HepG2 (cell line): ENCODE results near the gene IL24. TPM values are rescaled to one million over a fixed set of nuclear protein-coding genes. Genes with fewer than 3 reads are reported as not detected.

Source experiments
- ATAC-seq: fragments of 200-7000 bp; cut with Tn5 transposase; 3 replicates; pipeline ENCODE4 v1.9.1; 2020; ENCODE audit warnings: mild to moderate bottlenecking, moderate library complexity
- BruUV-seq: library from RNA; stranded (reverse); fragments of 400-500 nt; replicated peaks from 2 replicates; lab custom pipeline; 2021; lab: Mats Ljungman, UMichigan
- CTCF ChIA-PET: fragments of 300-600 bp; formaldehyde crosslinking; extraction: SDS; loops from one replicate; lab custom pipeline; 2021; ENCODE audit warnings: low total read pairs, inconsistent platforms, low intra/inter-chr PET ratio; lab: Yijun Ruan, JAX
- POLR2A ChIA-PET: fragments of 350-600 bp; sonication (Branson Sonifier 250); formaldehyde crosslinking; loops from one replicate; lab custom pipeline; 2020; ENCODE audit warnings: antibody characterized with exemption, inconsistent platforms; lab: Yijun Ruan, JAX
- DNase-seq: peaks from one replicate; pipeline ENCODE4 v3.0.0-alpha.2; 2015; ENCODE audit warnings: low spot score
- FAIRE-seq: peaks from 3 replicates; lab custom pipeline; 2011; peaks lifted over from hg19 to GRCh38; lab: Jason Lieb, UNC
- H2AFZ ChIP-seq: one replicate; pipeline ENCODE4 v1.6.1; 2011; ENCODE audit warnings: low read length, inconsistent platforms
- H3K27ac ChIP-seq: fragments of 300-600 bp; 3 replicates; pipeline ENCODE4 v1.8.0; 2011; ENCODE audit warnings: mixed run types, mild to moderate bottlenecking, mixed read lengths, low read length, inconsistent platforms; ENCODE audit not compliant: insufficient read depth; ENCODE audit errors: extremely low read length
- H3K27me3 ChIP-seq, 2 experiments: fragments of 200-600 bp in 1 of 2; 2 replicates in 1 of 2; 3 replicates in 1 of 2; pipeline versions ENCODE4 v1.6.0 to v1.8.0; 2011; ENCODE audit warnings: low read length in 2 of 2, mild to moderate bottlenecking in 2 of 2, moderate library complexity in 2 of 2, inconsistent platforms in 1 of 2; ENCODE audit not compliant: insufficient read depth in 2 of 2, control insufficient read depth in 1 of 2
- H3K36me3 ChIP-seq, 2 experiments: fragments of 200-600 bp in 1 of 2; replicated peaks in 1 of 2; 2 replicates in 1 of 2; 3 replicates in 1 of 2; pipeline versions ENCODE4 v1.5.1 to v1.8.0; 2011; ENCODE audit warnings: low read length in 2 of 2, inconsistent platforms in 1 of 2; ENCODE audit not compliant: insufficient read depth in 2 of 2, control insufficient read depth in 1 of 2
- H3K4me1 ChIP-seq: 2 replicates; pipeline ENCODE4 v1.5.1; 2012; ENCODE audit warnings: low read length, inconsistent platforms; ENCODE audit not compliant: insufficient read depth
- H3K4me2 ChIP-seq: 2 replicates; pipeline ENCODE4 v1.6.0; 2011; ENCODE audit warnings: low read depth, low read length, inconsistent platforms
- H3K4me3 ChIP-seq, 3 experiments: fragments of 200-600 bp in 1 of 3; sonication (generic), shearing (Covaris generic) in 1 of 3; replicated peaks in 1 of 3; 2 replicates each; pipeline ENCODE4 v1.5.1; 2011 to 2016; ENCODE audit warnings: low read length in 3 of 3, inconsistent platforms in 2 of 3, low read depth in 2 of 3, mild to moderate bottlenecking in 2 of 3, control low read depth in 1 of 3, mixed read lengths in 1 of 3; ENCODE audit not compliant: insufficient read depth in 1 of 3
- H3K79me2 ChIP-seq: one replicate; pipeline ENCODE4 v1.6.1; 2011; ENCODE audit warnings: low read length, inconsistent platforms; ENCODE audit not compliant: insufficient read depth
- H3K9ac ChIP-seq: 2 replicates; pipeline ENCODE4 v1.6.0; 2011; ENCODE audit warnings: mild to moderate bottlenecking, low read depth, low read length, inconsistent platforms; ENCODE audit not compliant: insufficient read depth
- H3K9me3 ChIP-seq: 2 replicates; pipeline ENCODE4 v1.5.1; 2012; ENCODE audit warnings: mild to moderate bottlenecking, low read length
- H4K20me1 ChIP-seq: 2 replicates; pipeline ENCODE4 v1.6.0; 2011; ENCODE audit warnings: inconsistent platforms, mild to moderate bottlenecking, low read length, moderate library complexity; ENCODE audit not compliant: insufficient read depth
- BRCA1 ChIP-seq: sonication (generic); formaldehyde crosslinking; IDR thresholded peaks from 2 replicates; pipeline ENCODE4 v1.4.0; 2020; ENCODE audit warnings: missing genetic modification reagents
- CBFB ChIP-seq: sonication (generic); formaldehyde crosslinking; IDR thresholded peaks from 2 replicates; pipeline ENCODE4 v1.4.0; 2020; ENCODE audit warnings: missing genetic modification reagents
- DNMT1 ChIP-seq: sonication (generic); formaldehyde crosslinking; IDR thresholded peaks from 2 replicates; pipeline ENCODE4 v1.5.1; 2020; ENCODE audit warnings: mild to moderate bottlenecking, missing genetic modification reagents
- FOXP4 ChIP-seq: sonication (generic); formaldehyde crosslinking; IDR thresholded peaks from 2 replicates; pipeline ENCODE4 v1.4.0; 2020; ENCODE audit warnings: missing genetic modification reagents
- HNRNPH1 ChIP-seq: fragments of 200-400 bp; formaldehyde crosslinking; optimal IDR thresholded peaks from 2 replicates; pipeline ENCODE3; 2017; ENCODE audit warnings: mild to moderate bottlenecking, low read depth, low read length
- JDP2 ChIP-seq: sonication (generic); formaldehyde crosslinking; IDR thresholded peaks from 2 replicates; pipeline ENCODE4 v1.8.1; 2022; ENCODE audit warnings: missing genetic modification reagents, borderline replicate concordance
- MTA3 ChIP-seq: sonication (generic); formaldehyde crosslinking; IDR thresholded peaks from 2 replicates; pipeline ENCODE4 v1.4.0; 2020; ENCODE audit warnings: missing genetic modification reagents
- MYPOP ChIP-seq: sonication (generic); formaldehyde crosslinking; IDR thresholded peaks from 2 replicates; pipeline ENCODE4 v1.8.1; 2023; ENCODE audit warnings: mild to moderate bottlenecking, moderate library complexity, missing genetic modification reagents
- PHF20 ChIP-seq: sonication (generic); formaldehyde crosslinking; IDR thresholded peaks from 2 replicates; pipeline ENCODE4 v1.5.0; 2020; ENCODE audit warnings: mild to moderate bottlenecking, missing genetic modification reagents
- SMARCE1 ChIP-seq: fragments of 450-650 bp; IDR thresholded peaks from 2 replicates; pipeline ENCODE4 v1.6.1; 2017; ENCODE audit warnings: borderline replicate concordance
- YEATS2 ChIP-seq: sonication (generic); formaldehyde crosslinking; IDR thresholded peaks from 2 replicates; pipeline ENCODE4 v1.4.0; 2020; ENCODE audit warnings: missing genetic modification reagents, borderline replicate concordance
- ZKSCAN5 ChIP-seq: sonication (generic); formaldehyde crosslinking; IDR thresholded peaks from 2 replicates; pipeline ENCODE4 v1.5.1; 2020; ENCODE audit warnings: mild to moderate bottlenecking, missing genetic modification reagents
- ZNF605 ChIP-seq: sonication (generic); formaldehyde crosslinking; IDR thresholded peaks from 2 replicates; pipeline ENCODE4 v1.8.0; 2022; ENCODE audit warnings: mild to moderate bottlenecking, missing genetic modification reagents
- ZNF720 ChIP-seq: sonication (generic); formaldehyde crosslinking; IDR thresholded peaks from 2 replicates; pipeline ENCODE4 v1.4.0; 2020; ENCODE audit warnings: missing genetic modification reagents
- WGBS: methylation state at CpG from one replicate; pipeline ENCODE4 v1.1.6; 2017; ENCODE audit warnings: low lambda C conversion rate; 5-methylcytosine and 5-hydroxymethylcytosine counted together
- in situ Hi-C: cut with HindIII; loops from 2 replicates; pipeline ENCODE4 v1.10.0; 2017; ENCODE audit warnings: low pct_unique_long_range_greater_than_20kb; ENCODE audit not compliant: extremely low pct_ligation_motif_present
- intact Hi-C: fragments of 100-400 bp; cut with micrococcal nuclease; formaldehyde crosslinking; loops from one replicate; pipeline ENCODE4 v1.10.0; 2022; ENCODE audit not compliant: unreplicated experiment
- polyA plus RNA-seq, 8 experiments: library from polyadenylated mRNA; depleted of rRNA in 3 of 8; stranded (reverse) in 7 of 8; unstranded in 1 of 8; fragments of >200 nt; fragmentation: Illumina TruSeq in 4 of 8; extraction: Trizol in 4 of 8; gene quantifications; 2 replicates each; pipeline versions ENCODE4 v1.2.1 to v1.2.3, GENCODE V29; 2011 to 2016; ENCODE audit warnings: low read depth in 4 of 8, missing spikeins in 1 of 8, mixed read lengths in 1 of 8; ENCODE audit not compliant: insufficient read depth in 1 of 8
- total RNA-seq, 5 experiments: library from RNA; depleted of rRNA; stranded (reverse); fragments of >200 nt; fragmentation: Illumina TruSeq; extraction: Trizol; gene quantifications; 2 replicates each; pipeline ENCODE4 v1.2.3, GENCODE V29; 2016; ENCODE audit warnings: low read depth in 1 of 5

IL24 gene
- total and polyA plus RNA-seq, 2 of the 13 experiments (the other 11 are each of a cell fraction or from before 2014, with no cell fraction given): not detected

DNA sequence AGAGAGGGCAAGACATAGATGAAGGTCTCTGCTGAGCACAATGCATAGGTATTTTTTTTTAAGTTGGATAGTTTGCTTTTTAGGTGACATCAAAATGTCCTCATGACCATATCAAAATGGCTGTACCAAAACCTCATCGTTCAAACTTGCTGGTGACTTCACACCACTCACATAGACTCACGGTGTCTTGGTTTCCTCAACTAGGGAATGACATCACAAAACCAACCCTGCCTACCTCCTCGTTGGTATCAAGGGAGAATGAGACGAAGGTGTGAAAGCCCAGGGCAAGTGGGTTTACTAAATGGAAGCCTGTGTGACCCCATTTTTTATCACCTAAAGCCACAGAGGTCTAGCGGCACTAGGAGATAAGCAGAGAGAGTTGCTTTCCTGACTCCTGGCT is 47.5 kb downstream of the IL24 start:
- DNase-seq: no peak
- Histone ChIP-seq H3K27me3 (no peaks in the 10 kb centered on the region; a peak in 2 of 5 replicates), H3K4me1 (peaks cover 26% of the 10 kb centered on the region), H3K9me3 (0 out of 2 replicates have a peak, but pooled peaks cover 1% of the 10 kb centered on the region), H3K9ac (no peak overlapping the region), H3K27ac (no peak overlapping the region), H4K20me1 (no peaks in the 10 kb centered on the region), H3K79me2 (no peaks in the 10 kb centered on the region), H3K4me3 (no peak overlapping the region), H3K4me2 (no peak overlapping the region), H3K36me3 (no peaks in the 10 kb centered on the region), H2AFZ (no peak overlapping the region)
- CTCF ChIA-PET: no interaction called here
- no peak for ATAC-seq
- POLR2A ChIA-PET: no interaction called here
- in situ Hi-C loops (no loop called here), intact Hi-C loops (no loop called here)
- BruUV-seq: no TSS peak
- no peak for FAIRE-seq
- 39% methylated on average over 5 of the region's 5 CpGs for WGBS
- TF ChIP-seq BRCA1 (CRISPR knock-in tag): no peak

- in situ Hi-C loops: no loop called here
Measured at GRCh38 chr1:206945779-206946178, 48.5 kb downstream of the IL24 start.

More at GRCh38 chr1:206945779-206946178, 48.5 kb downstream of the IL24 start:
- Histone ChIP-seq H3K4me2 (no peak overlapping the region), H3K36me3 (no peaks in the 10 kb centered on the region), H3K4me1 (peaks cover 37% of the 10 kb centered on the region)
- intact Hi-C loops: no loop called here
- POLR2A ChIA-PET: no interaction called here
- TF ChIP-seq HNRNPH1 (no peak), JDP2 (CRISPR knock-in tag) (no peak), PHF20 (CRISPR knock-in tag) (no peak), SMARCE1 (no peak), ZNF605 (CRISPR knock-in tag) (no peak), ZNF720 (CRISPR knock-in tag) (no peak), CBFB (CRISPR knock-in tag) (no peak), ZKSCAN5 (CRISPR knock-in tag) (no peak), FOXP4 (no peak), YEATS2 (CRISPR knock-in tag) (no peak), DNMT1 (no peak), MYPOP (CRISPR knock-in tag) (no peak), MTA3 (CRISPR knock-in tag) (no peak)
- TF ChIP-seq, all 625 proteins: peak for 0
- Histone ChIP-seq H3K9ac (no peak overlapping the region), H2AFZ (no peak overlapping the region), H3K27ac (no peak overlapping the region), H3K9me3 (0 out of 2 replicates have a peak, but pooled peaks cover 7% of the 10 kb centered on the region), H3K79me2 (no peaks in the 10 kb centered on the region), H4K20me1 (no peaks in the 10 kb centered on the region), H3K4me3 (no peak overlapping the region), H3K27me3 (no peaks in the 10 kb centered on the region; a peak in 2 of 5 replicates)
- BruUV-seq: no TSS peak
- no peak for DNase-seq
- CTCF ChIA-PET: no interaction called here
- no peak for FAIRE-seq
- 70% methylated on average over 4 of the region's 4 CpGs for WGBS
- ATAC-seq: no peak
